NOMO-1 treated with dmso at 0.1 percent for 144 hours (cell line): ENCODE data around the gene TRIOBP.

Experiments used
- DNase-seq: peaks from one replicate; lab custom pipeline; 2025; ENCODE audit not compliant: unreplicated experiment; lab: John Stamatoyannopoulos, UW

The TRIOBP gene

GRCh38 chr22:37802310-37803194, 105.7 kb downstream of the TRIOBP start:
- DNase-seq = peak; percentile 37

- no peak for DNase-seq
Measured at GRCh38 chr22:37803195-37803638, 106.4 kb downstream of the TRIOBP start.

- DNase-seq = no peak
Measured at GRCh38 chr22:37803639-37804351, 106.9 kb downstream of the TRIOBP start.

GRCh38 chr22:37804352-37804880, 107.6 kb downstream of the TRIOBP start:
- no peak for DNase-seq

- peak; percentile 57 for DNase-seq
Measured at GRCh38 chr22:37804881-37805809, 108.3 kb downstream of the TRIOBP start.

GRCh38 chr22:37805810-37806277, 109.0 kb downstream of the TRIOBP start:
- DNase-seq = no peak

- DNase-seq = no peak
Measured at GRCh38 chr22:37806409-37807333, 109.8 kb downstream of the TRIOBP start.

- peak; percentile 95 for DNase-seq
Measured at GRCh38 chr22:37807410-37808293, 110.8 kb downstream of the TRIOBP start, which contains the start of gene GCAT. TSS of gene GCAT (plus strand) at chr22:37807934. CDS start at chr22:37807968, 34 bp downstream.

- no peak for DNase-seq
Measured at GRCh38 chr22:37808294-37808657, 111.4 kb downstream of the TRIOBP start.

GRCh38 chr22:37809672-37810333, 113.0 kb downstream of the TRIOBP start:
- no peak for DNase-seq

GRCh38 chr22:37811867-37812266, 115.0 kb downstream of the TRIOBP start:
- no peak for DNase-seq

GRCh38 chr22:37812869-37813678, 116.2 kb downstream of the TRIOBP start:
- no peak for DNase-seq

GRCh38 chr22:37815593-37815992, 118.7 kb downstream of the TRIOBP start:
- no peak for DNase-seq

GRCh38 chr22:37816543-37817180, 119.8 kb downstream of the TRIOBP start:
- no peak for DNase-seq

- peak; percentile 59 for DNase-seq
Measured at GRCh38 chr22:37817705-37818408, 121.0 kb downstream of the TRIOBP start.
